ENCODE measurements around the gene ARSG. TPM values are rescaled to one million over a fixed set of nuclear protein-coding genes. Genes with fewer than 3 reads are reported as not detected.
A peak's percentile ranks its signal among the peaks of the same experiment; 100 is the strongest.
"Not testable (repeated sequence)": the region's sequence is repeated elsewhere in the genome, so short reads cannot be mapped to it uniquely, and the experiment has no call there.

Gene ARSG
- polyA plus RNA-seq, 1 of the 3 experiments (the other 2 are of a cell fraction) = 0.41 TPM

DNA sequence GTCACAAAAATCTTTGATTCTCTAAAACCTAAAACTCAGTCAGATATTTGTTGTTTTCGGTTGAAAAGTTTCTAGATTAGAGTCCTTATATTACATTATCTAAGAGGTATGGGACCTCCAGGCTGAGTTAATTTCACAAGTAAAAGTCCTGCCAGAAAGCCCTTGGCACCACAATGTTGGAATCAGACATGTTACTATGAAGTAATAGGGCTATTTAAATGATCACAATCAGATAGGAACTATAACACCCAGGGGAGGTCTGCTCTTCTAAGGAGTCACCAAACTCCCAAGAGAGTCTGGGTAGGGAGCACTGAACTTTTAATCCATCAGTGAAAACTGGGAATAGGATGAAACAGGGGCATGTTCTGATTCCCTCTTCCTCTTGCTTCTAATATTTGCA lies 111.8 kb downstream of the ARSG start:
- no peaks in the 10 kb centered on the region for H3K79me2 ChIP-seq (ENCODE audit: insufficient read depth)
- no peak overlapping the region for H3K9ac ChIP-seq
- H3K27ac ChIP-seq (ENCODE audit: low read depth in 2 of 2, low read length in 1 of 2) = no peak overlapping the region
- H3K36me3 ChIP-seq (replicated peaks in 1 of 2; ENCODE audit: control insufficient read depth in 1 of 2, insufficient read depth in 2 of 2, low read length in 1 of 2) = no peaks in the 10 kb centered on the region
- ChIA-PET CTCF (interaction anchor here (0.8 to 1.0 kb wide), 3 partner anchors 16 to 140 kb away, joined by 3 read pairs; no protein-coding TSS in a partner anchor), POLR2A (no interaction called here)
- no peak overlapping the region for H2AFZ ChIP-seq (ENCODE audit: low read depth)
- H3K9me2 ChIP-seq = no peaks in the 10 kb centered on the region
- H3K4me2 ChIP-seq = no peak overlapping the region
- H3F3A ChIP-seq (replicated peaks; ENCODE audit: insufficient read depth) = no peaks in the 10 kb centered on the region
- H3K4me1 ChIP-seq (ENCODE audit: control insufficient read depth in 1 of 2, insufficient read depth in 2 of 2, low read depth in 1 of 2, low read length in 1 of 2) = peaks cover 3 to 5% of the 10 kb centered on the region in 2 experiments; a peak in 2 of 4 replicates
- TF ChIP-seq TCF12 (IDR thresholded peaks at IDR 0.05) (no peak), JUND (IDR thresholded peaks at IDR 0.05) (no peak), MAX (IDR thresholded peaks at IDR 0.05; ENCODE audit: low read depth) (no peak), GABPA (IDR thresholded peaks at IDR 0.05; ENCODE audit: low read depth) (no peak), MEF2A (IDR thresholded peaks at IDR 0.05; ENCODE audit: borderline replicate concordance, low read depth) (no peak), REST (IDR thresholded peaks at IDR 0.05; ENCODE audit: low read depth, low read length) (no peak), YY1 (IDR thresholded peaks at IDR 0.05; ENCODE audit: low read depth) (no peak), POLR2AphosphoS5 (IDR thresholded peaks at IDR 0.05; ENCODE audit: low read depth, low read length) (no peak), GATA2 (CRISPR knock-in tag; IDR thresholded peaks at IDR 0.05) (no peak)
- H3K27me3 ChIP-seq (ENCODE audit: insufficient read depth) = no peaks in the 10 kb centered on the region
- WGBS (ENCODE audit: low lambda C conversion rate) = 62% methylated on average over 1 of the region's 1 CpG
- DNase-seq = no peak
- no peaks in the 10 kb centered on the region for H3K9me3 ChIP-seq
- H3K4me3 ChIP-seq (ENCODE audit: low read depth in 2 of 2, low read length in 1 of 2) = no peak overlapping the region
- no peaks in the 10 kb centered on the region for H4K20me1 ChIP-seq (ENCODE audit: insufficient read depth)

GRCh38 chr17:68403837-68404236 lies 112.5 kb downstream of the ARSG start:
- POLR2A ChIA-PET; H3K27ac ChIP-seq (ENCODE audit: low read depth in 2 of 2, low read length in 1 of 2); H3K9me2 ChIP-seq; H3K79me2 ChIP-seq (ENCODE audit: insufficient read depth); DNase-seq; H3K36me3 ChIP-seq (replicated peaks in 1 of 2; ENCODE audit: control insufficient read depth in 1 of 2, insufficient read depth in 2 of 2, low read length in 1 of 2); H3F3A ChIP-seq (replicated peaks; ENCODE audit: insufficient read depth); H4K20me1 ChIP-seq (ENCODE audit: insufficient read depth); H2AFZ ChIP-seq (ENCODE audit: low read depth); H3K4me1 ChIP-seq (ENCODE audit: control insufficient read depth in 1 of 2, insufficient read depth in 2 of 2, low read depth in 1 of 2, low read length in 1 of 2); H3K4me2 ChIP-seq; H3K4me3 ChIP-seq (ENCODE audit: low read depth in 2 of 2, low read length in 1 of 2); H3K9ac ChIP-seq; H3K9me3 ChIP-seq; H3K27me3 ChIP-seq (ENCODE audit: insufficient read depth): not testable (repeated sequence)
- CTCF ChIA-PET = interaction anchor here (1.0 kb wide), 1 partner anchor 132 kb away, joined by 3 read pairs; no protein-coding TSS in a partner anchor
- WGBS (ENCODE audit: low lambda C conversion rate) = 72% methylated on average over 5 of the region's 5 CpGs

DNA sequence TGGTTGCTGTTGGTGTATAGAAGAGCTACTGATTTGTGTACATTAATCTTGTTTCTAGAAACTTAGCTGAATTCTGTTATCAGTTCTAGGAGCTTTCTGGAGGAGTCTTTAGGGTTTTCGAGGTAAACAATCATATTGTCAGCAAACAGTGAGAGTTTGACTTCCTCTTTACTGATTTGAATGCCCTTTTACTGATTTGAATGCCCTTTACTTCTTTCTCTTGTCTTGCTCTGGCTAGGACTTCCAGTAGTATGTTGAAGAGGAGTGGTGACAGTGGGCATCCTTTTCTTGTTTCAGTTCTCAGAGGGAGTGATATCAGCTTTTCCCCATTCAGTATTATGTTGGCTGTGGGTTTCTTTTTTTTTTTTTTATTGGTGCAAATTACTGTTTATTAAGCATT lies 116.4 kb downstream of the ARSG start:
- 3% methylated on average over 1 of the region's 1 CpG for WGBS (ENCODE audit: low lambda C conversion rate)
- H3K4me3 ChIP-seq (ENCODE audit: low read depth in 2 of 2, low read length in 1 of 2); H3K27ac ChIP-seq (ENCODE audit: low read depth in 2 of 2, low read length in 1 of 2); POLR2A ChIA-PET; H2AFZ ChIP-seq (ENCODE audit: low read depth); H3K9ac ChIP-seq; H3K27me3 ChIP-seq (ENCODE audit: insufficient read depth); H3K79me2 ChIP-seq (ENCODE audit: insufficient read depth); H3K4me1 ChIP-seq (ENCODE audit: control insufficient read depth in 1 of 2, insufficient read depth in 2 of 2, low read depth in 1 of 2, low read length in 1 of 2); H3K36me3 ChIP-seq (replicated peaks in 1 of 2; ENCODE audit: control insufficient read depth in 1 of 2, insufficient read depth in 2 of 2, low read length in 1 of 2); DNase-seq; H3F3A ChIP-seq (replicated peaks; ENCODE audit: insufficient read depth); H3K4me2 ChIP-seq; H3K9me2 ChIP-seq; H4K20me1 ChIP-seq (ENCODE audit: insufficient read depth); H3K9me3 ChIP-seq: not testable (repeated sequence)
- CTCF ChIA-PET = interaction anchor here (0.8 to 1.4 kb wide), 2 partner anchors 9 to 16 kb away, joined by 3 to 7 read pairs; no protein-coding TSS in a partner anchor

- H3K36me3 ChIP-seq (replicated peaks in 1 of 2; ENCODE audit: control insufficient read depth in 1 of 2, insufficient read depth in 2 of 2, low read length in 1 of 2); H3K9ac ChIP-seq; H3K9me2 ChIP-seq; H3K79me2 ChIP-seq (ENCODE audit: insufficient read depth); DNase-seq; H4K20me1 ChIP-seq (ENCODE audit: insufficient read depth); POLR2A ChIA-PET; H3K27me3 ChIP-seq (ENCODE audit: insufficient read depth); H3K4me1 ChIP-seq (ENCODE audit: control insufficient read depth in 1 of 2, insufficient read depth in 2 of 2, low read depth in 1 of 2, low read length in 1 of 2); H3K27ac ChIP-seq (ENCODE audit: low read depth in 2 of 2, low read length in 1 of 2); H3F3A ChIP-seq (replicated peaks; ENCODE audit: insufficient read depth); H3K9me3 ChIP-seq: not testable (repeated sequence)
- Histone ChIP-seq H3K4me3 (ENCODE audit: low read depth in 2 of 2, low read length in 1 of 2) (peak overlapping the region; percentile 34 to 60), H3K4me2 (peak overlapping the region; percentile 62; the same call in 1 of the 2 replicates), H2AFZ (ENCODE audit: low read depth) (peak overlapping the region; percentile 59; the same call in 1 of the 2 replicates)
- CTCF ChIA-PET = interaction anchor here (1.0 to 3.1 kb wide), 4 partner anchors 15 to 45 kb away, joined by 3 to 19 read pairs (median 4); no protein-coding TSS in a partner anchor
- WGBS (ENCODE audit: low lambda C conversion rate) = 5% methylated on average over 18 of the region's 34 CpGs
Observed at GRCh38 chr17:68413597-68414560, 122.6 kb downstream of the ARSG start.

Data from SK-N-SH (cell line).